HepG2 (cell line): Measurements from ENCODE around the gene C20orf141. TPM values are rescaled to one million over a fixed set of nuclear protein-coding genes. Genes with fewer than 3 reads are reported as not detected.

ENCODE experiments used
- ATAC-seq: fragments of 200-7000 bp; cut with Tn5 transposase; 3 replicates; pipeline ENCODE4 v1.9.1; 2020; ENCODE audit warnings: mild to moderate bottlenecking, moderate library complexity
- BruUV-seq: library from RNA; stranded (reverse); fragments of 400-500 nt; replicated peaks from 2 replicates; lab custom pipeline; 2021; lab: Mats Ljungman, UMichigan
- CTCF ChIA-PET: fragments of 300-600 bp; formaldehyde crosslinking; extraction: SDS; loops from one replicate; lab custom pipeline; 2021; ENCODE audit warnings: low total read pairs, inconsistent platforms, low intra/inter-chr PET ratio; lab: Yijun Ruan, JAX
- POLR2A ChIA-PET: fragments of 350-600 bp; sonication (Branson Sonifier 250); formaldehyde crosslinking; loops from one replicate; lab custom pipeline; 2020; ENCODE audit warnings: antibody characterized with exemption, inconsistent platforms; lab: Yijun Ruan, JAX
- DNase-seq: peaks from one replicate; pipeline ENCODE4 v3.0.0-alpha.2; 2015; ENCODE audit warnings: low spot score
- FAIRE-seq: peaks from 3 replicates; lab custom pipeline; 2011; peaks lifted over from hg19 to GRCh38; lab: Jason Lieb, UNC
- H2AFZ ChIP-seq: one replicate; pipeline ENCODE4 v1.6.1; 2011; ENCODE audit warnings: low read length, inconsistent platforms
- H3K27ac ChIP-seq: fragments of 300-600 bp; 3 replicates; pipeline ENCODE4 v1.8.0; 2011; ENCODE audit warnings: mixed run types, mild to moderate bottlenecking, mixed read lengths, low read length, inconsistent platforms; ENCODE audit not compliant: insufficient read depth; ENCODE audit errors: extremely low read length
- H3K27me3 ChIP-seq, 2 experiments: fragments of 200-600 bp in 1 of 2; 2 replicates in 1 of 2; 3 replicates in 1 of 2; pipeline versions ENCODE4 v1.6.0 to v1.8.0; 2011; ENCODE audit warnings: low read length in 2 of 2, mild to moderate bottlenecking in 2 of 2, moderate library complexity in 2 of 2, inconsistent platforms in 1 of 2; ENCODE audit not compliant: insufficient read depth in 2 of 2, control insufficient read depth in 1 of 2
- H3K36me3 ChIP-seq, 2 experiments: fragments of 200-600 bp in 1 of 2; replicated peaks in 1 of 2; 2 replicates in 1 of 2; 3 replicates in 1 of 2; pipeline versions ENCODE4 v1.5.1 to v1.8.0; 2011; ENCODE audit warnings: low read length in 2 of 2, inconsistent platforms in 1 of 2; ENCODE audit not compliant: insufficient read depth in 2 of 2, control insufficient read depth in 1 of 2
- H3K4me1 ChIP-seq: 2 replicates; pipeline ENCODE4 v1.5.1; 2012; ENCODE audit warnings: low read length, inconsistent platforms; ENCODE audit not compliant: insufficient read depth
- H3K4me2 ChIP-seq: 2 replicates; pipeline ENCODE4 v1.6.0; 2011; ENCODE audit warnings: low read depth, low read length, inconsistent platforms
- H3K4me3 ChIP-seq, 3 experiments: fragments of 200-600 bp in 1 of 3; sonication (generic), shearing (Covaris generic) in 1 of 3; replicated peaks in 1 of 3; 2 replicates each; pipeline ENCODE4 v1.5.1; 2011 to 2016; ENCODE audit warnings: low read length in 3 of 3, inconsistent platforms in 2 of 3, low read depth in 2 of 3, mild to moderate bottlenecking in 2 of 3, control low read depth in 1 of 3, mixed read lengths in 1 of 3; ENCODE audit not compliant: insufficient read depth in 1 of 3
- H3K79me2 ChIP-seq: one replicate; pipeline ENCODE4 v1.6.1; 2011; ENCODE audit warnings: low read length, inconsistent platforms; ENCODE audit not compliant: insufficient read depth
- H3K9ac ChIP-seq: 2 replicates; pipeline ENCODE4 v1.6.0; 2011; ENCODE audit warnings: mild to moderate bottlenecking, low read depth, low read length, inconsistent platforms; ENCODE audit not compliant: insufficient read depth
- H3K9me3 ChIP-seq: 2 replicates; pipeline ENCODE4 v1.5.1; 2012; ENCODE audit warnings: mild to moderate bottlenecking, low read length
- H4K20me1 ChIP-seq: 2 replicates; pipeline ENCODE4 v1.6.0; 2011; ENCODE audit warnings: inconsistent platforms, mild to moderate bottlenecking, low read length, moderate library complexity; ENCODE audit not compliant: insufficient read depth
- AGO1 ChIP-seq: fragments of 200-400 bp; formaldehyde crosslinking; IDR thresholded peaks from 2 replicates; pipeline ENCODE4 v1.6.1; 2017; ENCODE audit warnings: mild to moderate bottlenecking, low read depth, low read length, moderate library complexity; ENCODE audit not compliant: poor library complexity, severe bottlenecking
- AKAP8 ChIP-seq: sonication (generic); formaldehyde crosslinking; IDR thresholded peaks from 2 replicates; pipeline ENCODE4 v1.5.1; 2020; ENCODE audit warnings: mild to moderate bottlenecking, missing genetic modification reagents
- CREM ChIP-seq, 2 experiments: sonication (generic) in 1 of 2; formaldehyde crosslinking in 1 of 2; IDR thresholded peaks; 2 replicates each; pipeline versions ENCODE4 v1.4.0 to v1.6.1; 2016 to 2020; ENCODE audit warnings: antibody characterized with exemption in 1 of 2, mild to moderate bottlenecking in 1 of 2, missing genetic modification reagents in 1 of 2
- DZIP1 ChIP-seq: sonication (generic); formaldehyde crosslinking; IDR thresholded peaks from 2 replicates; pipeline ENCODE4 v1.5.0; 2020; ENCODE audit warnings: mild to moderate bottlenecking, missing genetic modification reagents
- GTF2F1 ChIP-seq: fragments of 150-350 bp; IDR thresholded peaks from 2 replicates; pipeline ENCODE4 v1.6.1; 2014; ENCODE audit warnings: low read length
- HNRNPK ChIP-seq: fragments of 200-400 bp; formaldehyde crosslinking; IDR thresholded peaks from 2 replicates; pipeline ENCODE4 v1.6.1; 2018; ENCODE audit warnings: low read length, low read depth, moderate library complexity, mild to moderate bottlenecking; ENCODE audit not compliant: poor library complexity, severe bottlenecking
- MATR3 ChIP-seq: sonication (generic); formaldehyde crosslinking; IDR thresholded peaks from 2 replicates; pipeline ENCODE4 v1.4.0; 2020; ENCODE audit warnings: missing genetic modification reagents
- PLRG1 ChIP-seq: fragments of 450-650 bp; conservative IDR thresholded peaks from 2 replicates; pipeline ENCODE4 v1.6.1; 2016
- POLR2G ChIP-seq: fragments of 200-400 bp; formaldehyde crosslinking; IDR thresholded peaks from 2 replicates; pipeline ENCODE4 v1.6.1; 2018; ENCODE audit warnings: mild to moderate bottlenecking, low read depth, low read length, moderate library complexity
- RBFOX2 ChIP-seq: fragments of 200-400 bp; formaldehyde crosslinking; IDR thresholded peaks from 2 replicates; pipeline ENCODE4 v1.6.1; 2017; ENCODE audit warnings: low read depth, mild to moderate bottlenecking, low read length
- TEAD2 ChIP-seq: sonication (generic); formaldehyde crosslinking; IDR thresholded peaks from 2 replicates; pipeline ENCODE4 v1.9.0; 2021; ENCODE audit warnings: missing genetic modification reagents
- TGIF2 ChIP-seq: IDR thresholded peaks from 2 replicates; pipeline ENCODE4 v1.6.1; 2016; ENCODE audit warnings: control low read depth, missing compliant biosample characterization
- TMF1 ChIP-seq: sonication (generic); formaldehyde crosslinking; IDR thresholded peaks from 2 replicates; pipeline ENCODE4 v1.8.1; 2022; ENCODE audit warnings: low read depth, missing genetic modification reagents
- ZNF24 ChIP-seq: fragments of 450-650 bp; IDR thresholded peaks from 2 replicates; pipeline ENCODE4 v1.6.1; 2017; ENCODE audit warnings: antibody characterized with exemption, mild to moderate bottlenecking
- ZNF251 ChIP-seq: sonication (generic); formaldehyde crosslinking; IDR thresholded peaks from 2 replicates; pipeline ENCODE4 v1.9.0; 2021; ENCODE audit warnings: mild to moderate bottlenecking, missing genetic modification reagents
- ZNF468 ChIP-seq: sonication (generic); formaldehyde crosslinking; IDR thresholded peaks from 2 replicates; pipeline ENCODE4 v1.8.0; 2022; ENCODE audit warnings: mild to moderate bottlenecking, moderate library complexity, missing genetic modification reagents
- ZNF501 ChIP-seq: sonication (generic); formaldehyde crosslinking; IDR thresholded peaks from 2 replicates; pipeline ENCODE4 v1.5.1; 2020; ENCODE audit warnings: mild to moderate bottlenecking, moderate library complexity, missing genetic modification reagents
- ZSCAN20 ChIP-seq: sonication (generic); formaldehyde crosslinking; IDR thresholded peaks from 2 replicates; pipeline ENCODE4 v1.4.0; 2020; ENCODE audit warnings: missing genetic modification reagents, mild to moderate bottlenecking, borderline replicate concordance
- WGBS: methylation state at CpG from one replicate; pipeline ENCODE4 v1.1.6; 2017; ENCODE audit warnings: low lambda C conversion rate; 5-methylcytosine and 5-hydroxymethylcytosine counted together
- in situ Hi-C: cut with HindIII; loops from 2 replicates; pipeline ENCODE4 v1.10.0; 2017; ENCODE audit warnings: low pct_unique_long_range_greater_than_20kb; ENCODE audit not compliant: extremely low pct_ligation_motif_present
- intact Hi-C: fragments of 100-400 bp; cut with micrococcal nuclease; formaldehyde crosslinking; loops from one replicate; pipeline ENCODE4 v1.10.0; 2022; ENCODE audit not compliant: unreplicated experiment
- polyA plus RNA-seq, 8 experiments: library from polyadenylated mRNA; depleted of rRNA in 3 of 8; stranded (reverse) in 7 of 8; unstranded in 1 of 8; fragments of >200 nt; fragmentation: Illumina TruSeq in 4 of 8; extraction: Trizol in 4 of 8; gene quantifications; 2 replicates each; pipeline versions ENCODE4 v1.2.1 to v1.2.3, GENCODE V29; 2011 to 2016; ENCODE audit warnings: low read depth in 4 of 8, missing spikeins in 1 of 8, mixed read lengths in 1 of 8; ENCODE audit not compliant: insufficient read depth in 1 of 8
- total RNA-seq, 5 experiments: library from RNA; depleted of rRNA; stranded (reverse); fragments of >200 nt; fragmentation: Illumina TruSeq; extraction: Trizol; gene quantifications; 2 replicates each; pipeline ENCODE4 v1.2.3, GENCODE V29; 2016; ENCODE audit warnings: low read depth in 1 of 5
- TF ChIP-seq, protein P1 (sequence below): sonication (generic); formaldehyde crosslinking; IDR thresholded peaks from 2 replicates; pipeline ENCODE4 v1.5.1; 2020; ENCODE audit warnings: missing genetic modification reagents, mild to moderate bottlenecking, borderline replicate concordance
- TF ChIP-seq, protein P2 (sequence below): sonication (generic); formaldehyde crosslinking; IDR thresholded peaks from 2 replicates; pipeline ENCODE4 v1.4.0; 2020; ENCODE audit warnings: missing genetic modification reagents

Gene C20orf141
- total and polyA plus RNA-seq, 2 of the 13 experiments (the other 11 are each of a cell fraction or from before 2014, with no cell fraction given), result not detected

GRCh38 chr20:2836035-2836434 lies 21.2 kb downstream of the C20orf141 start:
- CTCF ChIA-PET, result no interaction called here
- in situ Hi-C loops, result no loop called here
- H3K79me2 ChIP-seq, result peaks cover 8% of the 10 kb centered on the region
- H3K27me3 ChIP-seq, result no peaks in the 10 kb centered on the region; a peak in 1 of 5 replicates
- H3K9me3 ChIP-seq, result no peaks in the 10 kb centered on the region
- TF ChIP-seq ZNF24 (no peak), GTF2F1 (no peak), HNRNPK (peak; percentile 79), AGO1 (no peak), DZIP1 (CRISPR knock-in tag) (no peak), AKAP8 (CRISPR knock-in tag) (no peak), TMF1 (CRISPR knock-in tag) (no peak), ZNF468 (no peak), MATR3 (CRISPR knock-in tag) (no peak), TGIF2 (no peak), PLRG1 (no peak), TEAD2 (CRISPR knock-in tag) (no peak), ZSCAN20 (CRISPR knock-in tag) (no peak), RBFOX2 (peak; percentile 43; the same call in 1 of the 2 replicates), ZNF251 (no peak), CREM (IDR thresholded peaks at IDR 0.05) (no peak), CREM (CRISPR knock-in tag; IDR thresholded peaks at IDR 0.05) (no peak), POLR2G (0 out of 2 replicates have a peak, but pooled peaks have one; percentile 5), ZNF501 (no peak)
- TF ChIP-seq, protein P1, sequence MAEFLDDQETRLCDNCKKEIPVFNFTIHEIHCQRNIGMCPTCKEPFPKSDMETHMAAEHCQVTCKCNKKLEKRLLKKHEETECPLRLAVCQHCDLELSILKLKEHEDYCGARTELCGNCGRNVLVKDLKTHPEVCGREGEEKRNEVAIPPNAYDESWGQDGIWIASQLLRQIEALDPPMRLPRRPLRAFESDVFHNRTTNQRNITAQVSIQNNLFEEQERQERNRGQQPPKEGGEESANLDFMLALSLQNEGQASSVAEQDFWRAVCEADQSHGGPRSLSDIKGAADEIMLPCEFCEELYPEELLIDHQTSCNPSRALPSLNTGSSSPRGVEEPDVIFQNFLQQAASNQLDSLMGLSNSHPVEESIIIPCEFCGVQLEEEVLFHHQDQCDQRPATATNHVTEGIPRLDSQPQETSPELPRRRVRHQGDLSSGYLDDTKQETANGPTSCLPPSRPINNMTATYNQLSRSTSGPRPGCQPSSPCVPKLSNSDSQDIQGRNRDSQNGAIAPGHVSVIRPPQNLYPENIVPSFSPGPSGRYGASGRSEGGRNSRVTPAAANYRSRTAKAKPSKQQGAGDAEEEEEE, result no peak
- TF ChIP-seq, protein P2, sequence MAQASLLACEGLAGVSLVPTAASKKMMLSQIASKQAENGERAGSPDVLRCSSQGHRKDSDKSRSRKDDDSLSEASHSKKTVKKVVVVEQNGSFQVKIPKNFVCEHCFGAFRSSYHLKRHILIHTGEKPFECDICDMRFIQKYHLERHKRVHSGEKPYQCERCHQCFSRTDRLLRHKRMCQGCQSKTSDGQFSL (CRISPR knock-in tag), result no peak
- TF ChIP-seq, all 625 proteins: peak for 3
- DNase-seq (no peak), FAIRE-seq (no peak), ATAC-seq (no peak)
- POLR2A ChIA-PET, result interaction anchor here (1.0 kb wide), 2 partner anchors 39 to 184 kb away, joined by 3 read pairs; partner anchors contain the start of gene NOP56
- Histone ChIP-seq H2AFZ (no peak overlapping the region), H4K20me1 (no peaks in the 10 kb centered on the region), H3K4me2 (no peak overlapping the region), H3K4me1 (peaks cover 31% of the 10 kb centered on the region), H3K36me3 (peaks cover 4 to 11% of the 10 kb centered on the region in 2 experiments; a peak in 3 of 5 replicates), H3K27ac (no peak overlapping the region), H3K9ac (no peak overlapping the region), H3K4me3 (no peak overlapping the region)
- BruUV-seq, result no TSS peak
- WGBS, result 79% methylated on average over 5 of the region's 5 CpGs
- intact Hi-C loops, result no loop called here
